Erythroblast (primary cell): Measurements from ENCODE around the gene JPH4.

Experiments
- GATA1 ChIP-seq: IDR thresholded peaks from 2 replicates; pipeline ENCODE4 v1.6.1; 2011; ENCODE audit warnings: low read depth, mild to moderate bottlenecking, control low read depth, low read length, moderate library complexity
- POLR2A ChIP-seq: IDR thresholded peaks from 2 replicates; pipeline ENCODE4 v1.6.1; 2011; ENCODE audit warnings: mild to moderate bottlenecking, low read length

DNA sequence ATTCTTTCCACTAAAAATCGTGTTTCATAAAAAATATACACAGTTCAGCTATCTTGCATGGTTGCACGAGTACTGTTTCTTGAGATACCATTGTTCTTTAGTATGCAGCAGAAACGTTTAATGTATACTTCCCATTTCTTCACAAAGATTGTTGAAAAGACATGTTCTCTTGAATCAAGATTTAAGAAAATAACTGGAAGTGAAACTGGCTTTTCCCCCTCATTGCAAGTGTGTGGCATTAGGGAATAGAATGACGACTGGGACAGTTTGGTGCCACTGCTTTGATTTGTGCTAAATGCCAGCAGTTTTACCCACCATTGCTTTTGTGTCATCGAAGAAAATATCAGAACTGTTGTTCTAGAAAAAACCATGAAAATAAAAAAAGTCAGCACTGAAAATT, 37.3 kb upstream of the JPH4 start:
- TF ChIP-seq POLR2A (no peak), GATA1 (no peak)
